NCI-H128 (cell line): ENCODE results near the gene SLPI.

Experiments
- DNase-seq: peaks from one replicate; lab custom pipeline; 2025; ENCODE audit not compliant: unreplicated experiment; lab: John Stamatoyannopoulos, UW

The SLPI gene

GRCh38 chr20:45275338-45275737 lies 21.0 kb upstream of the SLPI start:
- no peak for DNase-seq

GRCh38 chr20:45269754-45270270 lies 15.4 kb upstream of the SLPI start:
- no peak for DNase-seq

DNA sequence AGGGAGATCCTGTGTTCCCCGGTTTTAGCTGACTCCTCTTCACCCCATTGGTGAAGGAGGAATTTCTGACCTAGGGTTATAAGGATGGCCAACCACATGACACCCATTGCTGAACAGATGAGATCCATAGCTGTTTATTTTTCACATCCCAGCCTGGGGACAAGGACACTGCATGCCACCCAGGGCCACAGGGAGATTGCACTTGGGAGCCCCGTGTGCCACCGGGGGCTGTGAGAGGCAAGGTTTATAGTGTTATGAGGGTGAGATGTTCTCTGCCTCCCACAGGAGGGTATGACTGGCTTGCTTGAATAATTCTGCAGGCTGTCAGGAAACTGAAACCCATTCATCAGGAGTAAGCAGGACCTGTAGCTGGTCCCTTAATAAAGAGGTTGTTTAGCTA lies 14.7 kb upstream of the SLPI start:
- DNase-seq, result no peak

DNA sequence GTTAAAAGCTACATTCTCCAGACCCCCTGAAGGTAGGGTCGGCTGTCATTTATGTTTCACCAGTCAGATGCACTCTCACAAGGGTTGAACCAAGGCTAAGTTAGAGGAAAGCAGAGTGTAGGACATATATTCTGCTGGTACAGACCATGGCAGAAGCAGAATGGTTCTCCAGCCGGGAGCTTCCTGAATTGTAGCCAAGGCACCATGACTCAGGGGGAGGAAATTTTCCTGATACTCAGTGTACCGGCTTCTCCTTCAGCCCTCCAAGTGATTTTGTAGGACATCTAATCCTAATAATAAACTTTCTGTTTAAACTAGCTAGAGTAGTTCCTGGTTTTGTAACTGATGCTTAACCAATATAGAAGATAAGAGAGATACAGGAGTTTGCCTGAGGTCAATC lies 14.2 kb upstream of the SLPI start:
- DNase-seq, result no peak

DNA sequence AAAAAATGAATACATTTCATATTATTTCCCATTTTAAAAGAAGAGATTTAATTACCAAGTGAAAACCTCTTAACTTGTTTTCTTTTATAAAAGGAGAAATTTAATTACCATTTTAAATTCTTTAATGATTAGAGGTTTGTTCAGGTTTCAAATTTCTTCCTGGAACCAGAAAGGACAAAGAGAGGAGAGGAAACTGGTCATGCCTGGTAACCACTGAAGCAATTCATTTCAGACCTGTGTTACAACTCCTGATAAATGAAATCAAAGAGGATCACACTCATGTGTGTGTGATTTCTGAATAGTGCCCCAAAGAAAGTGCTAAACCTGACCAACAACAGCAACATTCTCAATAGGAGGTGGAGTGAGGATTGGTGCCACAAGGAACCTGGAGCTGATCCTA lies 12.6 kb upstream of the SLPI start:
- DNase-seq, result no peak

- no peak for DNase-seq
Measured at GRCh38 chr20:45263556-45264266, 9.3 kb upstream of the SLPI start.

DNA sequence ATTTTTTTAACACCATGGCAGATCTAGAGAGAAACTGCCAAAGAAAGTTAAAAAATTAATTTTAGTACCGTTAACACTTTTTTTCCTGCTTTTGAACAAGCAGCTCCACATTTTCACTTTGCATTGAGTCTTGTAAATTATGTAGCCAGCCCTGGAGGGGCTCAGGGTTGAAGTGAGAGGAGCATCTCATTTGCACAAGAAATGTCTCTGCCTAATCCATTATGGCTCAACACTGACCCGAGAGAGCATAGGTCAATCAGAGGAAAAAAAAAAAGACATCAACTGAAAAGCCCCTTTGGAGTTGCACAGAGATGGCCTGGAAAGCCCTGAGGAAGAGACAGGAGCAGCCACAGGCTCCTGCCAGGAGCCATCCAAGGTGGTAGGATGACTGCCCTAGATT lies 4.3 kb upstream of the SLPI start:
- no peak for DNase-seq

DNA sequence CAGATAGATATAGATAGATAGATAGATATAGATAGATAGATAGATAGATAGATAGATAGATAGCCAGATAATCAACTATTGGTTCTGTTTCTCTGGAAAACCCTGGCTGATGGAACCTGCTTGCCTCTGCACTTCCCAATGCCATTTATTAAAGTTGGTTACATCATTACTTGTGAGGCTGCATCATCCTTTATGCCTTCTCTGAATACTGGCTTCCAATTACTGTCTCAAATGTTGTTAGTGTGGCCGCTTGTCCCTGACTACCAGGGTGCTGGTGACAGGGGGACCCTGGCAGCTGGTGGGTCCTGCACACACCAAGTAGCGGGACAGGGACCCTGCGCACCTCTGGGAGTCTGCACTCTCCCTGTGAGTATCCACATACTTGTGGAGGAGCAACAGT lies 3.9 kb upstream of the SLPI start:
- no peak for DNase-seq

DNA sequence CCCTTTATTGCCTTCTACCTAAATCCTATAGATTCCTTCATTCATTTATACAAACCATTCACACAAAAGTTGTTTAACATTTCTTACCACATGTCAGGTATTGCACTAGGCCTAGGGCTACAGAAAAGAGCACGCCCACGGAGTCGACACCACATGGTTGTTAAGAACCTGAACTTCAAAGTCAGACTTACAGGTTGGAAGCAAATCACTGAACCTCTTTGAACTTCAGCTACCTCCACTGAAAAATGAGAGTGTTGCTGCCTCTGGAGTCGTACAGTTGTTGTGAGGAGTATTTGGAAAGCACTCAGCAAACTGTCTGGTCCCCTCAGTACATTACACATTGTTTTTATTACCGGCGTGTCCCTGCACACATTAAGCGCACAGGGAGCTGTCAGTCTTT lies 3.3 kb upstream of the SLPI start:
- DNase-seq, result no peak

GRCh38 chr20:45257161-45257560 lies 2.8 kb upstream of the SLPI start:
- no peak for DNase-seq

DNA sequence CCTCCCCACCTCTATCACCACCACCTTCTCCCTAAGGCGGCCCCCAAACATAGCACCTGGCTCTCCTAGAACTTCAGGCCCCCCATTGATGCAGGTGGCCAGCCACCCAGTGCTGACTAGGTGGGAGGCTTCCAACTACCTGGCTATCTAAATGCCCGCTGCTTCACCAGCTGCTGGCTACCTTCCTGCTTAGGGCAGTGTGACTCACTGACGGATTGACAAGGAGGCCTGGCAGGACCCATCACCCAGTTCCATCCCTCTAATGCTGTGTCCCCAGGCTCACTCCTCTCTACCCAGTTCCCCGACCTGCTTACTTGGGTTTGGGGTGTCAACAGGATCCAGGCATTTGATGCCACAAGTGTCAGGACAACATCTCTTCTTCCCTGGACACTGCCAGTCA lies 1.1 kb downstream of the SLPI start:
- DNase-seq, result no peak

DNA sequence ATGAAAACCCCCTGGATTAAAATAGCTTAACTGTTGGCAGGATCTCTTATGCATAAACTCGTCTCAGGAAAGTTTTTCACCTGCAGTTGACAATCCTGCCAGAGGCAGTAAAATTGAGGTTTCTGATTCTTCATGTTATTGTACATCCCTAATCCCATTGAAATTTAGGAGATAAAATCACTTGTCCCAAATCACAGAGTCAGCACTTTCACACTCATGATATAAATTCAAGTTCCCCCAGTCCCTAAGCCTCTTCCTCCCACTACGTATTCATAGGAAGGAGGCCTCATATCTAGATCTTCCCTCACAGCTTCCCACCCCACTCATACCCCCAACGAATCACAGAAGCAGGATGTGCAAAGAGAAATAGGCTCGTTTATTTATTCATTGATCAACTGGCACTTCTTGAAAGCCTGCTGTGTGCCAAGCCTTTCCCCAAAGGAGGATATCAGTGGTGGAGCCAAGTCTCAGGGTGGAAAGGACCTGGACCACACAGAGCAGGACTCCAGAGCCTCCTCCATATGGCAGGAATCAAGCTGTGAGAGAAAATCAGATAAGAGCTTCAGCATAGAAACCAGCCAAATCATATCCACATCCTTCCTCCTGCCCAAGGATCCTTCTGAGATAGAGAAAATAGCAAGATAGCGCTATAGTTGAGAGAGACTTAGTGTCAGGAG lies 2.3 kb downstream of the SLPI start:
- DNase-seq, result no peak

- no peak for DNase-seq
Measured at GRCh38 chr20:45248609-45249008, 5.8 kb downstream of the SLPI start.

DNA sequence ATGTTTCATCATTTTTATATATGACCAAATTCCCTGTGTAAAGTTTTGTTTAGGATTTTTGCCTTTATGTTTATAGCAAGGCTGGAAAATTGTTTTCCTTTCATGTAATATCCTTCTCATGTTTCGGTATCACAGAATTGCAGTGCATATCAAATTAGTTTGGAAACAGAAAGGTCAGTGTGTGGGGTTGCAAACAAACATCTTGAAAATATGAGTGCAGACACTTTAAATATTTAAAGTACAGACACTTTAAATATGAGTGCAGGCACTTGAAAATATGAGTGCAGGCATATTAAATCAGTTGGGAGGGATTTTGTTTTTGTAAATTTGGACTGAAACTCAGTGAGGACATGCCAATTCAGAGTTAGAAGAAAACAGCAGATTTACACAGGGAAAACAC lies 6.5 kb downstream of the SLPI start:
- DNase-seq, result no peak

DNA sequence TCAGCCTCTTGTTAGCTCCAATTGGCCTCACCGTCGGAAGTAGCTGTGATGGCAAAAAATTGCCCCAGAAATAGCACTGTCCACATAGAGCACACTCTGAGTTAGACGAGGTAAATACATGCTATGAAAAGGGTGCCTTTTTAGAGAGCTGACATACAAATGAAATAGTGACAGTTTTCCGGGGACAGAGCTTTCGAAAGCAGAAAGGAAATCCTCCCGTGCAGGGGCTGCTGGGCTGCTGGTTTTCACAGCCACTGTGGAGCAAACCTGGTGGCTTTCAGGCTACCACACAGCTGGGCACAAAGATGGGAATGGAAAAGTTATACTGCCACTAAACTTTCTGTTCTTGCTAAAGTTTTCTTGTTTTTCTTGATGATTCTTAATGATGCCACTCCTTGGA lies 8.3 kb downstream of the SLPI start:
- no peak for DNase-seq

DNA sequence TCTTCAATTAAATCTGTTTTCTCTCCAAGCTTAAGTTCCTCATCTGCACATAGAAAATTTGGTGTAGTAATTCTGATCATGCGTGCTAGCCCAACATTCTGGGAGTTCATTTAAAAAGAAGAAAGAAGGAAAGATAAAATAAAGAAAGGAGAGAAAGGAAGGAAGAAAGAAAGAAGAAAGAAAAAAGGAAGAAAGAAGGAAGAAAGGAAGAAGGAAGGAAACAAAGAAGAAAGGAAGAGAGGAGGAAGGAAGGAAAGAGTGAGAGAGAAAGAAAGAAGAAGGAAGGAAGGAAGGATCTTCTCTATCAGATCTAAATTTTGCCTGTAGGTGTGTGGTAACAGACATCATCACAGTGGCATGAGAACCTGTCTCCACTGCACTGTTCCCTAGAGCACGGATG lies 16.2 kb downstream of the SLPI start:
- DNase-seq, result no peak

- DNase-seq, result no peak
Measured at GRCh38 chr20:45235995-45236394, 18.4 kb downstream of the SLPI start.

DNA sequence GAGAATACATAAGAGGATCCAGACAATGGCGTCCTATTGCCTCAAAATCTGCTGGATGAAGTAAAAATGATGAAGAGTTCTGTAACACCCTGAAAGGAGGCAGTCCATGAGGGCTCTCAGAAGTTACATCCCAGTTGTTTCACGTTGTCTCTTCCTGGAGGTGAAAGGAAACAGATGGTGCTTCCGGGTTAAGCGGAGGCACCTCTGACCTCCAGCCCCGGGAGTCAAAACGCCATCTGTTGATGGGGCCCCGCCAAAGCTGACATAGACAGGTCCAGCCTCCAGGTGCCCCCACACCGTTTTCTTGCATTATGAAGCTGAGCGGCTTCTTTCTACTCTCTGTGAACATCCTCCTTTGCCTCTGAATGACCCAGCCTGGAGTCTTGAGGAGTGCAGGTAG lies 23.7 kb downstream of the SLPI start:
- no peak for DNase-seq

DNA sequence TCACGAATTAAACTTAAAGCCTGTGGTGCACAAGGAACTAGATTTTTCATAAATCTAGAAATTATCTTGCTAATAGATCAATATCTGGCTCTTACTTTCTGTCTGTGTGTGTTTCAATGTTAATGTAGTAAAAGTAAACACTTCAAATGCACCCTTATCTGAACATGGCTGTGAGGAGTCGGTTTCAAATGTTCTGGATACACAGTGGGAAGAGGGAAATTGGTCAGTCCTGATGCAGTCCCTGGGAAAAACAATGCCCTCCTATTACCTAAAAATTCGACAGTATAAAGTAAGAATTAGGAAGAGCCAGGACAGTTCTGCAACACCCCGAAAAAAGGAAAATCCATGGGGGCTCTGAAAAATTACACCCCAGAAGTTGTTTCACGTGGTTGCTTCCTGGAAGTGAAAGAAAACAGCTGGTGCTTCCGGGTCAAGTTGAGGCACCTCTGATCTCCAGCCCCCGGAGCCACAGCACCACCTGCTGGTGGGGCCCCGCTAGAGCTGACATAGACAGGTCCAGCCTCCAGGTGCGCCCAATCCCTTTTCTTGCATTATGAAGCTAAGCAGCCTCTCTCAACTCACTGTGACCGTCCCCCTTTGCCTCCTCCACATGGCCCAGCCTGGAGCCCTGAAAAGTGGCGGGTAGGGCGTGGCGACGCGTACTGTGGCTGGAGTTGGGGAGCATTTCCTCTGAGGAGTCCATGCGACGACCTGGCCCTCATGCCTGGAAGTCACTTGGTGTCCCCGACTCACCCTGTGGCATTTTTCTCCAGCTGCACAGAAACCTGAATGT lies 24.9 kb downstream of the SLPI start:
- no peak for DNase-seq

- DNase-seq, result no peak
Measured at GRCh38 chr20:45226287-45226686, 28.1 kb downstream of the SLPI start.

DNA sequence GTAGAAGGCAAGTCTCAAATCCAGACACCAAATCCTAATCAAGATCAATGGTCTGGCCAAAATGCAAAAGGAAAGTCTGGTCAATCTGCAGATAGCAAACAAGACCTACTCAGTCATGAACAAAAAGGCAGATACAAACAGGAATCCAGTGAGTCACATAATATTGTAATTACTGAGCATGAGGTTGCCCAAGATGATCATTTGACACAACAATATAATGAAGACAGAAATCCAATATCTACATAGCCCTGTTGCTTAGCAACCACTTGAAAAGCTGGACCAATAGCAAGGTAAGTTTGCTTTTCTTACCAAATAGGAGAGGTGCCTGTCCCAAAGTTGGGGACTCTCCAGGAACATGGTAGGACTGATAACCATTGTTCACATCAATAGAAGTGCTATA lies 31.2 kb downstream of the SLPI start:
- no peak for DNase-seq

GRCh38 chr20:45221076-45221475 lies 33.3 kb downstream of the SLPI start, which contains the start of gene SEMG2:
TSS of gene SEMG2 (plus strand) at chr20:45221373. CDS start at chr20:45221390, 17 bp downstream.
- DNase-seq, result no peak
